ENCODE data around the gene COMMD1.
"Not testable (repeated sequence)": the region's sequence is repeated elsewhere in the genome, so short reads cannot be mapped to it uniquely, and the experiment has no call there.

COMMD1 gene

GRCh38 chr2:61905372-61906185, at the start of gene COMMD1:
COMMD1 (plus strand) TSS chr2:61905674; CDS start chr2:61905679, 5 bp downstream.
- peak; percentile 81 to 82 for DNase-seq (ENCODE audit: low read depth in 2 of 2)

- no peak for DNase-seq (ENCODE audit: low read depth in 2 of 2)
Measured at GRCh38 chr2:61857224-61857623, 48.2 kb upstream of the COMMD1 start.

- DNase-seq (ENCODE audit: low read depth in 2 of 2) = no peak
Measured at GRCh38 chr2:61862085-61862484, 43.4 kb upstream of the COMMD1 start.

GRCh38 chr2:61866482-61867089, 38.9 kb upstream of the COMMD1 start:
- not testable (repeated sequence) for DNase-seq (ENCODE audit: low read depth in 2 of 2)

- no peak for DNase-seq (ENCODE audit: low read depth in 2 of 2)
Measured at GRCh38 chr2:61876400-61876799, 29.1 kb upstream of the COMMD1 start.

GRCh38 chr2:61877571-61878245, 27.8 kb upstream of the COMMD1 start:
- no peak for DNase-seq (ENCODE audit: low read depth in 2 of 2)

GRCh38 chr2:61878761-61879160, 26.7 kb upstream of the COMMD1 start:
- DNase-seq (ENCODE audit: low read depth in 2 of 2) = no peak

- not testable (repeated sequence) for DNase-seq (ENCODE audit: low read depth in 2 of 2)
Measured at GRCh38 chr2:61879351-61879750, 26.1 kb upstream of the COMMD1 start.

GRCh38 chr2:61882850-61883249, 22.6 kb upstream of the COMMD1 start:
- DNase-seq (ENCODE audit: low read depth in 2 of 2) = no peak

- DNase-seq (ENCODE audit: low read depth in 2 of 2) = no peak
Measured at GRCh38 chr2:61885896-61886603, 19.4 kb upstream of the COMMD1 start.

GRCh38 chr2:61887717-61888266, 17.7 kb upstream of the COMMD1 start:
- no peak for DNase-seq (ENCODE audit: low read depth in 2 of 2)

GRCh38 chr2:61888267-61889055, 17.0 kb upstream of the COMMD1 start, which contains the start of gene CCT4:
CCT4 (minus strand) TSS chr2:61888656; CDS start chr2:61888507, 149 bp downstream.
- DNase-seq (ENCODE audit: low read depth in 2 of 2) = peak; percentile 81 to 88

- DNase-seq (ENCODE audit: low read depth in 2 of 2) = no peak
Measured at GRCh38 chr2:61898810-61899209, 6.7 kb upstream of the COMMD1 start.

GRCh38 chr2:61900281-61900680, 5.2 kb upstream of the COMMD1 start:
- no peak for DNase-seq (ENCODE audit: low read depth in 2 of 2)

- DNase-seq (ENCODE audit: low read depth in 2 of 2) = no peak
Measured at GRCh38 chr2:61906186-61906470, 654 bp downstream of the COMMD1 start.

- no peak for DNase-seq (ENCODE audit: low read depth in 2 of 2)
Measured at GRCh38 chr2:61909116-61909515, 3.6 kb downstream of the COMMD1 start.

- DNase-seq (ENCODE audit: low read depth in 2 of 2) = no peak
Measured at GRCh38 chr2:61910603-61911002, 5.1 kb downstream of the COMMD1 start.

- no peak for DNase-seq (ENCODE audit: low read depth in 2 of 2)
Measured at GRCh38 chr2:61911510-61911909, 6.0 kb downstream of the COMMD1 start.

- not testable (repeated sequence) for DNase-seq (ENCODE audit: low read depth in 2 of 2)
Measured at GRCh38 chr2:61914794-61915193, 9.3 kb downstream of the COMMD1 start.

- no peak for DNase-seq (ENCODE audit: low read depth in 2 of 2)
Measured at GRCh38 chr2:61920548-61920947, 15.1 kb downstream of the COMMD1 start.

- no peak for DNase-seq (ENCODE audit: low read depth in 2 of 2)
Measured at GRCh38 chr2:61922714-61923113, 17.2 kb downstream of the COMMD1 start.

Data from stimulated activated CD4-positive, alpha-beta T cell treated with anti-CD3 and anti-CD28 coated beads, Interleukin-4, amount 100 ng/mL, for 48 hours (primary cell).